OCI-LY3 (cell line): ENCODE results near the gene RTCA.

Source experiments
- H2AFZ ChIP-seq: fragments of 200-600, 300-600 bp; shearing (Covaris generic); 2 replicates; pipeline ENCODE4 v1.6.0; 2014; ENCODE audit warnings: antibody characterized with exemption, low read depth, low read length
- H3K27ac ChIP-seq: fragments of 200-600, 300-600 bp; sonication (generic); 2 replicates; pipeline ENCODE4 v1.5.1; 2014; ENCODE audit warnings: mild to moderate bottlenecking, low read length, moderate library complexity, mixed read lengths
- H3K27me3 ChIP-seq: fragments of 200-600, 300-600 bp; sonication (generic); 2 replicates; pipeline ENCODE4 v1.6.1; 2014; ENCODE audit warnings: low read depth, low read length, mixed read lengths
- H3K36me3 ChIP-seq: fragments of 200-600, 300-600 bp; sonication (generic); replicated peaks from 2 replicates; pipeline ENCODE3; 2014; ENCODE audit warnings: low read depth, low read length, mixed read lengths
- H3K4me1 ChIP-seq: fragments of 300-600, 200-600 bp; sonication (generic); 2 replicates; pipeline ENCODE4 v1.6.1; 2014; ENCODE audit warnings: low read length, mixed read lengths
- H3K4me2 ChIP-seq: fragments of 200-600, 300-600 bp; sonication (generic); 2 replicates; pipeline ENCODE4 v1.6.1; 2014; ENCODE audit warnings: low read length, mixed read lengths
- H3K4me3 ChIP-seq: fragments of 300-600, 200-600 bp; sonication (generic); 2 replicates; pipeline ENCODE4 v1.5.1; 2014; ENCODE audit warnings: antibody characterized with exemption, mild to moderate bottlenecking, low read length, moderate library complexity
- H3K79me2 ChIP-seq: fragments of 300-600, 200-600 bp; shearing (Covaris generic); 2 replicates; pipeline ENCODE4 v1.6.1; 2014; ENCODE audit warnings: mild to moderate bottlenecking, low read length, mixed read lengths
- H3K9ac ChIP-seq: fragments of 300-600, 200-600 bp; shearing (Covaris generic); 2 replicates; pipeline ENCODE4 v1.6.0; 2014; ENCODE audit warnings: mild to moderate bottlenecking, low read length, moderate library complexity
- H3K9me3 ChIP-seq: fragments of 200-600, 300-600 bp; shearing (Covaris generic); 2 replicates; pipeline ENCODE4 v1.6.1; 2014; ENCODE audit warnings: low read length, mixed read lengths; ENCODE audit not compliant: insufficient read depth
- H4K20me1 ChIP-seq: fragments of 200-600, 300-600 bp; sonication (generic); 2 replicates; pipeline ENCODE4 v1.6.1; 2016; ENCODE audit warnings: low read length, mixed read lengths; ENCODE audit not compliant: insufficient read depth
- CTCF ChIP-seq: fragments of 200-600, 300-600 bp; sonication (generic); IDR thresholded peaks from 2 replicates; pipeline ENCODE4 v1.5.1; 2014; ENCODE audit warnings: antibody characterized with exemption, low read length, low read depth
- EZH2phosphoT487 ChIP-seq: fragments of 200-600 bp; shearing (Covaris generic); IDR thresholded peaks from 2 replicates; pipeline ENCODE4 v1.6.1; 2018; ENCODE audit warnings: antibody characterized with exemption, mixed run types, low read depth

Gene RTCA

GRCh38 chr1:100222428-100222827, 43.6 kb upstream of the RTCA start:
- Histone ChIP-seq H3K4me1 (no peaks in the 10 kb centered on the region), H3K9me3 (no peaks in the 10 kb centered on the region), H4K20me1 (no peaks in the 10 kb centered on the region), H2AFZ (no peak overlapping the region), H3K4me3 (no peak overlapping the region), H3K27me3 (no peaks in the 10 kb centered on the region), H3K9ac (no peak overlapping the region), H3K36me3 (no peaks in the 10 kb centered on the region), H3K79me2 (no peaks in the 10 kb centered on the region), H3K27ac (no peak overlapping the region), H3K4me2 (no peak overlapping the region)
- TF ChIP-seq CTCF: no peak
- TF ChIP-seq EZH2phosphoT487: no peak

- Histone ChIP-seq H3K4me3 (no peak overlapping the region), H3K4me1 (peaks cover 9% of the 10 kb centered on the region), H3K27ac (no peak overlapping the region), H3K36me3 (no peaks in the 10 kb centered on the region), H3K4me2 (no peak overlapping the region), H2AFZ (no peak overlapping the region), H3K27me3 (no peaks in the 10 kb centered on the region), H3K9me3 (no peaks in the 10 kb centered on the region), H4K20me1 (no peaks in the 10 kb centered on the region), H3K79me2 (no peaks in the 10 kb centered on the region), H3K9ac (no peak overlapping the region)
- no peak for TF ChIP-seq EZH2phosphoT487
- no peak for TF ChIP-seq CTCF
Measured at GRCh38 chr1:100229681-100230443, 36.2 kb upstream of the RTCA start.

- Histone ChIP-seq H3K27me3 (no peaks in the 10 kb centered on the region), H2AFZ (no peak overlapping the region), H3K36me3 (no peaks in the 10 kb centered on the region), H3K9ac (no peak overlapping the region), H4K20me1 (no peaks in the 10 kb centered on the region), H3K79me2 (no peaks in the 10 kb centered on the region), H3K27ac (no peak overlapping the region), H3K9me3 (no peaks in the 10 kb centered on the region), H3K4me3 (no peak overlapping the region), H3K4me1 (peaks cover 9% of the 10 kb centered on the region), H3K4me2 (no peak overlapping the region)
- TF ChIP-seq CTCF (no peak), EZH2phosphoT487 (no peak)
Measured at GRCh38 chr1:100230765-100231164, 35.3 kb upstream of the RTCA start.

- no peak overlapping the region for H3K4me2 ChIP-seq
- peaks cover 9% of the 10 kb centered on the region for H3K4me1 ChIP-seq
- no peaks in the 10 kb centered on the region for H4K20me1 ChIP-seq
- H3K9me3 ChIP-seq: no peaks in the 10 kb centered on the region
- H3K79me2 ChIP-seq: no peaks in the 10 kb centered on the region
- H3K27ac ChIP-seq: no peak overlapping the region
- TF ChIP-seq CTCF (no peak), EZH2phosphoT487 (no peak)
- H3K27me3 ChIP-seq: no peaks in the 10 kb centered on the region
- no peak overlapping the region for H3K4me3 ChIP-seq
- H2AFZ ChIP-seq: no peak overlapping the region
- no peaks in the 10 kb centered on the region for H3K36me3 ChIP-seq
- H3K9ac ChIP-seq: no peak overlapping the region
Measured at GRCh38 chr1:100231721-100232120, 34.3 kb upstream of the RTCA start.
